ENCODE data around the gene ACADM. TPM values are rescaled to one million over a fixed set of nuclear protein-coding genes. Genes with fewer than 3 reads are reported as not detected.
A peak's percentile ranks its signal among the peaks of the same experiment; 100 is the strongest.

ACADM gene
- total and polyA plus RNA-seq, 2 of the 13 experiments (the other 11 are each of a cell fraction or from before 2014, with no cell fraction given), result 43.7 to 92.2 TPM

DNA sequence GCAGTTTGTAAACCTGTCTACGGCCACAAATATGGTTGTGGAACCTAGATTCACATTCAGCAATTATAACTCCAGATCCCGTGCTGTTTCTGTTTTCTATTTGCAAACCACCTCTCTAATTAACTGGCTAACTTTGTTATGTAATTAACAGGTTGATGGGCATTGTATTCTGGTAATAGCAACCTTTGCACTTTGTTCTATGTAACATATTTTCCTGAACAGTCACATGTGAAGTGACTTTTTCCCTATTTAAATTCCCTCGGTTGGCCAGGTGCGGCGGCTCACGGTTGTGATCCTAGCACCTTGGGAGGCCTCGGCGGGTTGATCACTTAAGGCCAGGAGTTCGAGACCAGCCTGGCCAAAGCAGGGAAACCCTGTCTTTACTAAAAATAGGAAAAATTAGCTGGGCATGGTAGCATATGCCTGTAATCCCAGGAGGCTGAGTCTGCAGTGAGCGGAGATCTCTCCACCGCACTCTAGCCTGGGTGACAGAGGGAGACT lies 1.4 kb downstream of the ACADM start (continued):
- TF ChIP-seq ZNF18 (CRISPR knock-in tag; IDR thresholded peaks at IDR 0.05; ENCODE audit: insufficient replicate concordance) (no peak), SSRP1 (CRISPR knock-in tag; IDR thresholded peaks at IDR 0.05) (no peak), ZFP36 (IDR thresholded peaks at IDR 0.05; ENCODE audit: borderline replicate concordance, low read depth, low read length, partially characterized antibody) (no peak), NFIC (IDR thresholded peaks at IDR 0.05; ENCODE audit: low read length) (peak; percentile 60; the same call in 1 of the 2 replicates), SMARCE1 (IDR thresholded peaks at IDR 0.05; ENCODE audit: borderline replicate concordance) (no peak), HNF4A (CRISPR knock-in tag; IDR thresholded peaks at IDR 0.05) (peak; percentile 90), ATF6 (CRISPR knock-in tag; conservative IDR thresholded peaks at IDR 0.05) (no peak), YEATS2 (CRISPR knock-in tag; IDR thresholded peaks at IDR 0.05; ENCODE audit: borderline replicate concordance) (peak; percentile 51; the same call in 1 of the 2 replicates), ZKSCAN8 (CRISPR knock-in tag; IDR thresholded peaks at IDR 0.05; ENCODE audit: borderline replicate concordance) (no peak; the same call in 1 of the 2 replicates), SP5 (CRISPR knock-in tag; IDR thresholded peaks at IDR 0.05; ENCODE audit: borderline replicate concordance, low read depth) (no peak), TCF7L2 (IDR thresholded peaks at IDR 0.05; ENCODE audit: low read depth, low read length) (no peak), NR2F1 (CRISPR knock-in tag; IDR thresholded peaks at IDR 0.05) (peak in 1 of 2 experiments; percentile 57; a peak in 2 of 4 replicates), ZNF816 (CRISPR knock-in tag; IDR thresholded peaks at IDR 0.05; ENCODE audit: borderline replicate concordance) (no peak), ZNF432 (CRISPR knock-in tag; IDR thresholded peaks at IDR 0.05; ENCODE audit: borderline replicate concordance) (no peak), HDAC1 (CRISPR knock-in tag; IDR thresholded peaks at IDR 0.05) (peak; percentile 52; the same call in 1 of the 2 replicates), ZFP82 (CRISPR knock-in tag; IDR thresholded peaks at IDR 0.05; ENCODE audit: borderline replicate concordance) (no peak), EED (CRISPR knock-in tag; IDR thresholded peaks at IDR 0.05) (no peak), IRF2 (CRISPR knock-in tag; IDR thresholded peaks at IDR 0.05) (no peak; the same call in 1 of the 2 replicates), FOXM1 (CRISPR knock-in tag; IDR thresholded peaks at IDR 0.05) (no peak), BRCA1 (CRISPR knock-in tag; IDR thresholded peaks at IDR 0.05) (no peak), ZBTB7A (CRISPR knock-in tag; IDR thresholded peaks at IDR 0.05) (no peak), ONECUT2 (CRISPR knock-in tag; IDR thresholded peaks at IDR 0.05) (no peak), FOXA1 (IDR thresholded peaks at IDR 0.05) (no peak), FOXA1 (CRISPR knock-in tag; IDR thresholded peaks at IDR 0.05) (no peak), PLRG1 (conservative IDR thresholded peaks at IDR 0.05) (no peak), U2AF1 (optimal IDR thresholded peaks at IDR 0.05; ENCODE audit: low read depth, low read length) (no peak), RFX1 (IDR thresholded peaks at IDR 0.05) (no peak), SIX4 (CRISPR knock-in tag; IDR thresholded peaks at IDR 0.05) (no peak)
- TF ChIP-seq, protein P1, sequence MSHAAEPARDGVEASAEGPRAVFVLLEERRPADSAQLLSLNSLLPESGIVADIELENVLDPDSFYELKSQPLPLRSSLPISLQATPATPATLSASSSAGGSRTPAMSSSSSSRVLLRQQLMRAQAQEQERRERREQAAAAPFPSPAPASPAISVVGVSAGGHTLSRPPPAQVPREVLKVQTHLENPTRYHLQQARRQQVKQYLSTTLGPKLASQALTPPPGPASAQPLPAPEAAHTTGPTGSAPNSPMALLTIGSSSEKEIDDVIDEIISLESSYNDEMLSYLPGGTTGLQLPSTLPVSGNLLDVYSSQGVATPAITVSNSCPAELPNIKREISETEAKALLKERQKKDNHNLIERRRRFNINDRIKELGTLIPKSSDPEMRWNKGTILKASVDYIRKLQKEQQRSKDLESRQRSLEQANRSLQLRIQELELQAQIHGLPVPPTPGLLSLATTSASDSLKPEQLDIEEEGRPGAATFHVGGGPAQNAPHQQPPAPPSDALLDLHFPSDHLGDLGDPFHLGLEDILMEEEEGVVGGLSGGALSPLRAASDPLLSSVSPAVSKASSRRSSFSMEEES (CRISPR knock-in tag; IDR thresholded peaks at IDR 0.05), result peak; percentile 88
